GM19455 (cell line): Measurements from ENCODE around the gene DDI2.

Experiments used
- ATAC-seq: cut with Tn5 transposase; IDR thresholded peaks from one replicate; pipeline ENCODE4 v1.9.1; 2021; ENCODE audit not compliant: unreplicated experiment

Gene DDI2

DNA sequence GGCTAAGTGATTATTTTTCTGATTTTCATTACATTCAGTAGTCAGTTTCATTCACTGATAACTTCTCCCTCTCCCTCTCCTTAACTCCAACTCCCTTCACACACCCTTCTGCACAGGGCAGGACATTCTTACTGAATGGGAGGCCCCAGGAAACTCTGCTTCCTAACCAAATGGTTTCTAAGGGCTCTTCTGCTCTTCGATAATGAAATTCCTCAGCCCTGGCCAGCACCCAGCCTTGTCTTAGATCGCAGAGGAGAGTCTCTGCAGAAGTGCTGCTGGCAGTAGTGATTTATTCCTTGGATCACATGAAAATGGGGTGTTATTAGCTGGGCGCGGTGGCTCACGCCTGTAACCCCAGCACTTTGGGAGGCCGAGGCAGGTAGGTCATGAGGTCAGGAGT is 83.2 kb downstream of the DDI2 start:
- no peak for ATAC-seq

DNA sequence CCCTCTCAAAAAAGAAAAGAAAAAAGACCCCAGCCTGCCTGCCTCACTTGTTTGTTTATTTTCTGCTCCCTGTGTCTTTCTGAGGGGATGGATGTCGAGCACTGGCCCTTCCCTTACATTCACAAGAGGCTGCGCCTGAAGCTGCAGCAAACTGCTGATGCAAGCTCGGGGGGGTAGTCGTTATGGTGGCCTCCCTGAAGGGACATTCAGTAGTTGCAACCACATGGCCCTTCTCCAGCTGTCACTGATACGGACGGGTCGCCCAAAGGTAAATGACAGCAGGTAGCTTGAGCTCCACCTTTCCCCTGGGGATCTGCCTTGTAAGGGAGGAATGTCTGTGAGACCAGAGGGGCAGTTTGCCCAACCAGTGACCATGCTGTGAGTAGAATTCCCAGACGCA is 84.5 kb downstream of the DDI2 start:
- no peak for ATAC-seq

DNA sequence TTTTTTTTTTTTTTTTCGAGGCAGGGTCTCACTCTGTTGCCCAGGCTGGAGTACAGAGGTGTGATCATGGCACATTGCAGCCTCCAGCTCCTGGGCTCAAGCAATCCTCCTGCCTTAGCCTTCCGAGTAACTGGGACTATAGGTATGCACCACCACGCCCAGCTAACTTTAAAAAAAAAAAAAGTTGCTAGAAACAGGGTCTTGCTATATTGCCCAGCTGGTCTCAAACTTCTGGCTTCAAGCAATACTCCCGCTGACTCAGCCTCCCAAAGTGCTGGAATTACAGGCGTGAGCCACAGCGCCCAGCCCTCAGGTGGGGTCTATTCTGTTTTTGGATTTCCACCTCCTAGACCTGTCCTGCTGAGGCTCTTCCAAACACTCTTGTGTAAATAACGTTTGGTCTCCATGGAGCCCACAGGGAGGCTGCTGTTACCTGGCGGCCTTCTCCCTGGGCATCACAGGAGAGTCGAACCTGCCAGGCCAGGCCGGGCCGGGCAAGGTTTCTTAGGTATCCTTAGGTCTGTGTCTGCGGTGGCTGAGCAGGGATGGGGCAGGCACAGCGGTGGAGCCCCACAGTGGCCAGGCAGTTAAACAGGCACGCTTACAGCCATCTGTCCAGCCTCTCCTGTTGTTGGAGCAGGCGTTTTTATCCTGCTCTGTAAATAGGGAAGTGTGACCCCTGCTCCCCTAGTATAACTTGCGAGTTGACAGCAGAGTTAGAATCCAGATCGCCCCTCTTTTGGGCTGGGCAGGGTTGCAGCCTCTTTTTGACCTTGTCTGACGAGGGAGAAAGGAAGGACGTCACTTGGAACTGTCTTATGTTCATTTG is 85.7 kb downstream of the DDI2 start:
- no peak for ATAC-seq

DNA sequence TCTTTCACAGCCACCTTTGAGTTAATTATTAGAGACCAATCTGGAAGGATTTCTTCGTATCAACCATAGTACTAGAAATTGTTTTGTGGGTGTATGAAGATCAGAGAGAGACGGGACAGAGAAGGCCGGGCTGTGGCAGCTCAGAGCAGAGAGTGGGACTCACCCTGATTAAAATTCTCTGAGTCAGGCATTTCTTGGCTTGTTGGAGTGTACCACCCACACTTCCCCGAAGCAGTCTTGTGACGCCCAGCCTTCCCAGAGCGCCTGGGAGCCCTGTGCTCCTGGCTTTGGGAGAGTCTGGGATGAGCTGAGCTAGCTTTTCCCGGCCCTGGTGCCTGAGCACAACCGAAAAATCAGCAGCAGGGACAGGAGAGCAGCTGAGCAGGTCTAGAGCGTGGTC is 86.3 kb downstream of the DDI2 start:
- ATAC-seq = no peak

- ATAC-seq = no peak
Observed at GRCh38 chr1:15704526-15705183, 87.4 kb downstream of the DDI2 start.

DNA sequence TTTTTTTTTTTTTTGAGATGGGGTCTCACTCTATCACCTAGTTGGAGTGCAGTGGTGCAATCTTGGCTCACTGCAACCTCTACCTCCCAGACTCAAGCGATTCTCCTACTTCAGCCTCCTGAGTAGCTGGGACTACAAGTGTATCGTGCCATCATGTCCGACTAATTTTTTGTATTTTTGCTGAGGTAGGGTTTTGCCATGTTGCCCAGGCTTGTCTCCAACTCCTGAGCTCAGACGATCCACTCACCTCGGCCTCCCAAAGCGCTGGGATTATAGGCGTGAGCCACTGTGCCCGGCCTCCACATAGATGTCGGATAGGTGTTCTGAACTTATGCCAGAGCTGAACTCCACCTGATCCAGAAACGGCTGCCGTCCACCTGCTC is 87.9 kb downstream of the DDI2 start:
- ATAC-seq = no peak

GRCh38 chr1:15706751-15707150 is 89.5 kb downstream of the DDI2 start:
- no peak for ATAC-seq

DNA sequence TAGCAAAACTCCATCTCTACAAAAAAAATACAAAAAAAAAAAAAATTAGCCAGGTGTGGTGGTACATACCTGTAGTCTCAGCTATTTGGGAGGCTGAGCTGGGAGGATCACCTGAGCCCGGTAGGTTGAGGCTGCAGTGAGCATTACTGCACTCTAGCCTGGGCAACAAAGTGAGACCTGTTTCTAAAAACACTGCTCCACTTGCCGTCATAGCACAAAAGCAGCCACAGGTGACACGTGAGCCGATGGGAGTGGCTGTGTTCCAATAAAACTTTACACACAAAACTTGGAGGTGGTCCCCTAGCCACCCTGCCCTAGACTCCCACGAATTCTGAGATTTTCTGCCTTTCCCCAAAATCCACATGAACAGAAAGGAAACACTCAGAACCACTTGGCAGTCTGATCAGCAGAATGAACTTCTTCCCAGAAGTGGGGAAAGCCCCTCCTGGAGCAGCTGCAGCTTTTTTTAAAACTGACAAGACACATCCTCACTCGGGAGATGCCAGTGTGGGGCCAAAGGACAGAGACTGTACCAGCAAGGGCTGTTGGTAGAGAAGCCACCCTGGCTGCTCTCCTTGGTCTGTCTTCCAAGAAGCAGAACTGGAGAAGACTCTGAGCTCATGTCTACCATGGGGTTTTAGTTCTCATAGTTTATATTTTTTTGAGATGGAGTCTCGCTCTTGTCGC is 90.1 kb downstream of the DDI2 start:
- no peak for ATAC-seq

DNA sequence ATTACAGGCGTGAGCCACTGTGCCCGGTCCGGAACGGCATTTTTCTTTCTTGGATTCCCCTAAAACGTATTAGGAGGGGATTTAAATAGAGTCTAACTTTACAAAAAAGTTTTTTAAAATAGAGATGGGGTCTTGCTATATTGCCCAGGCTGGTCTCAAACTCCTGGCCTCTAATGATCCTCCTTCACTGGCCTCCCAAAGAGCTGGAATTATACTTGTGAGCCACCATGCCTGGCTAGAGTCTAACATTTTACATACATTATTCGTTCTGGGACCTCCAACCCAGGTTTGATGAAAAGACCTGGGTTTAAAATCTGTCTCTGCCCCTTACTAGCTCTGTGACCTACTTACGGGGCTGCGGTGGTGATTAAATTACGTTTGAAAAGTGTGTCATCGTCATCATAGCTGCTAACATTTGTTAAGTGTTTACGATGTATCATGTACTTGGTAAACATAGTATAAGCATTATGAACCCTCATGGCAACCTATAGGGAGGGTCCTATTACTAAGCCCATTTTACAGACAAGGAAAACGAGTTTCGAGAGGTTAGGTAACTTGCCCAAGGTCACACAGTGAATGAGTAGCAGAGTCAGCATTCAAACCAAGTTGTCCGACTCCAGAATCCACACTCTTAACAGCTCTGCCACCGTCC is 91.4 kb downstream of the DDI2 start:
- ATAC-seq = no peak

- ATAC-seq = no peak
Observed at GRCh38 chr1:15709226-15709625, 92.0 kb downstream of the DDI2 start.

GRCh38 chr1:15712168-15712567 is 94.9 kb downstream of the DDI2 start:
- ATAC-seq = no peak

DNA sequence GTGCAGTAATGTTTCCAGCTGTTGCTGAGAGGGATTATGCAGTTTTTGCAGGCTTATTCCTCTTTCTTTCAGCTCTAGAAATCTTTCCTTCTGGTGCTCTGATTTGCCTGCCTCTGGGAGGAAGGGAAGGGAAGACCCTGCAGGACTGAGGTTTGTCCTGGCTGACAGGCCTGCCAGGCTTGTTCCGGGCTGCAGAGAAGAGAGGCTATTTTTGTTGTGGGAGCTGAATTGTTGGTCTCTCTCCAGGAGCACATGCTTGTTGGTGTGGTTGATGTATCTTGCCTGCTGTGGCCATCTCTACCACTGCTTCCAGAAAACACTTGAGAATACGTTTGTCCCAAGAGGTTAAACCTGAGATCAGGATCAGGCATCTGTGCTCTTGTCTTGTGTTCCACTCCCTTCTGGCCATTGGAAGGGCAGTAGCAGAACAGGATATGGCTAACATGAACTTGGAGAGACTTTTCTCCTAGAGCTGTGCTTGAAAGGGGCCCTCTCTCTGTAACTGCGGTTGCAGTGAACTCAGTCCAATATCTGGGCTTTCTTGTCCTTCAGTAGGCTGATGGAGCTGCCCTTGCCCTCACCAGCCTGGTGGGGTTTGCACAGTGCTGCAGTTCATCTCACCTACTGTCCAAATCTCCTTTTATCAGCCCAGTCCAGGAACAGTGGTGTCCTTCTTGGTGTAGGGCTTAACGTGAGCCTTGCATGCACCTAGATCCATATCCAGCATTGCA is 97.3 kb downstream of the DDI2 start:
- ATAC-seq = no peak

GRCh38 chr1:15717418-15718125 is 100.3 kb downstream of the DDI2 start:
- ATAC-seq = no peak

DNA sequence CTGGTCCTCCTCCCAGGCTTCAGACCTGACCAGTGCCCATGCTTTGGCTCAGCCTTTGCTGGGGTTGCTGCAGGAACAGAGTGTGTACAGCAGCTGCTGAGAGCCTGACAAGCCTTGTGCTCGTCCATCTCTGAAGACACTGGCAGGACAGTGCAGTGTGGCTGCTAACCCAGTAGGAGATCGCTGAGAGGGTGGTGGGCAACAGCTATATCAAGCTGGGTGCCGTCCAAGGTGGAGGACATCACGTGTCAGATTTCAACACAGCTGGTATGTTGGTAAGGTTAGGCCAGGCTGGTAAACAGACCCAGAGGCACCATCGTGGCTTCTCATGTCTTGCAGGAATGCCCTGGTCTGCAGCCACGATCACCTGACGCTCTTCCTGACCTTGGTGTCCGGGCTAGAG is 100.9 kb downstream of the DDI2 start:
- no peak for ATAC-seq
